Stimulated activated CD4-positive, alpha-beta T cell treated with anti-CD3 and anti-CD28 coated beads, Interleukin-1b, Interleukin-23, amount 100 ng/mL, for 24 hours (primary cell): ENCODE data around the gene BTG3.
A peak's percentile ranks its signal among the peaks of the same experiment; 100 is the strongest.

Experiments used
- DNase-seq, 4 experiments: peaks; one replicate each; pipeline ENCODE4 v3.0.0-alpha.2; 2020; ENCODE audit warnings: low read depth in 4 of 4, low spot score in 1 of 4

Gene BTG3

GRCh38 chr21:17612565-17613241 is at the start of gene BTG3:
Gene BTG3, minus strand, starts transcription at chr21:17612901. Its CDS starts 3,757 bp downstream, at chr21:17609144.
- peak; percentile 45 to 79 (median 64) for DNase-seq

- no peak for DNase-seq
These were observed 48.2 kb upstream of the BTG3 start for GRCh38 chr21:17660862-17661261.

- no peak for DNase-seq
These were observed 47.8 kb upstream of the BTG3 start for GRCh38 chr21:17660452-17660851.

GRCh38 chr21:17658931-17659330 is 46.2 kb upstream of the BTG3 start:
- no peak for DNase-seq

GRCh38 chr21:17651526-17651925 is 38.8 kb upstream of the BTG3 start:
- no peak for DNase-seq

- DNase-seq, result no peak
These were observed 37.6 kb upstream of the BTG3 start for GRCh38 chr21:17650292-17650691.

GRCh38 chr21:17646790-17647189 is 34.1 kb upstream of the BTG3 start:
- DNase-seq, result no peak

- DNase-seq, result no peak
These were observed 31.5 kb upstream of the BTG3 start for GRCh38 chr21:17644186-17644585.

- DNase-seq, result no peak
These were observed 28.1 kb upstream of the BTG3 start for GRCh38 chr21:17640821-17641220.

GRCh38 chr21:17636711-17637110 is 24.0 kb upstream of the BTG3 start:
- no peak for DNase-seq

GRCh38 chr21:17631195-17631594 is 18.5 kb upstream of the BTG3 start:
- no peak for DNase-seq

GRCh38 chr21:17622018-17622417 is 9.3 kb upstream of the BTG3 start:
- DNase-seq, result no peak

- no peak for DNase-seq
These were observed 4.1 kb upstream of the BTG3 start for GRCh38 chr21:17616831-17617230.

GRCh38 chr21:17613242-17613676 is 558 bp upstream of the BTG3 start:
- DNase-seq, result peak in 1 of 4 experiments; percentile 1

GRCh38 chr21:17612023-17612564 is 607 bp downstream of the BTG3 start:
- DNase-seq, result peak in 2 of 4 experiments; percentile 10 to 13

GRCh38 chr21:17611414-17612022 is 1.2 kb downstream of the BTG3 start:
- DNase-seq, result peak; percentile 54 to 71 (median 60)

- no peak for DNase-seq
These were observed 1.8 kb downstream of the BTG3 start for GRCh38 chr21:17610911-17611310.

GRCh38 chr21:17609681-17610080 is 3.0 kb downstream of the BTG3 start:
- no peak for DNase-seq

- no peak for DNase-seq
These were observed 5.0 kb downstream of the BTG3 start for GRCh38 chr21:17607684-17608083.

GRCh38 chr21:17602874-17603273 is 9.8 kb downstream of the BTG3 start:
- no peak for DNase-seq

- DNase-seq, result no peak
These were observed 14.3 kb downstream of the BTG3 start for GRCh38 chr21:17598437-17598836.

- DNase-seq, result no peak
These were observed 15.0 kb downstream of the BTG3 start for GRCh38 chr21:17597680-17598079.

- DNase-seq, result no peak
These were observed 22.3 kb downstream of the BTG3 start for GRCh38 chr21:17590430-17590829.
